OCI-LY7 (cell line): ENCODE data around the gene PPP2R2B.

ENCODE experiments used
- CTCF ChIP-seq: fragments of 200-600 bp; sonication (generic); conservative IDR thresholded peaks from 2 replicates; pipeline ENCODE4 v1.5.1; 2014; ENCODE audit warnings: mild to moderate bottlenecking, antibody characterized with exemption, low read length, moderate library complexity, mixed read lengths
- EZH2phosphoT487 ChIP-seq: fragments of 200-600 bp; sonication (generic); IDR thresholded peaks from 2 replicates; pipeline ENCODE4 v1.6.1; 2018; ENCODE audit warnings: low read depth, borderline replicate concordance, mild to moderate bottlenecking, mixed run types, antibody characterized with exemption, low read length, moderate library complexity, mixed read lengths

- no peak for TF ChIP-seq CTCF
- TF ChIP-seq EZH2phosphoT487, result no peak
Observed at GRCh38 chr5:146880966-146881365, 2.4 kb upstream of the PPP2R2B start.
